Smooth muscle cell of the brain vasculature (primary cell): Measurements from ENCODE around the gene RTKN2.
"Not testable (repeated sequence)": the region's sequence is repeated elsewhere in the genome, so short reads cannot be mapped to it uniquely, and the experiment has no call there.

Experiments
- DNase-seq: peaks from one replicate; pipeline ENCODE4 v3.0.0-alpha.2; 2012; ENCODE audit warnings: low read depth, low spot score

The RTKN2 gene

GRCh38 chr10:62259456-62259855 is 9.2 kb downstream of the RTKN2 start:
- no peak for DNase-seq

GRCh38 chr10:62258926-62259325 is 9.7 kb downstream of the RTKN2 start:
- DNase-seq = no peak

GRCh38 chr10:62253704-62254103 is 14.9 kb downstream of the RTKN2 start:
- no peak for DNase-seq

- DNase-seq = no peak
Observed at GRCh38 chr10:62252051-62252450, 16.6 kb downstream of the RTKN2 start.

GRCh38 chr10:62250594-62251198 is 17.9 kb downstream of the RTKN2 start:
- DNase-seq = no peak

GRCh38 chr10:62249957-62250356 is 18.7 kb downstream of the RTKN2 start:
- no peak for DNase-seq

- no peak for DNase-seq
Observed at GRCh38 chr10:62248465-62248864, 20.2 kb downstream of the RTKN2 start.

GRCh38 chr10:62244785-62245467 is 23.7 kb downstream of the RTKN2 start:
- no peak for DNase-seq

- no peak for DNase-seq
Observed at GRCh38 chr10:62244088-62244487, 24.6 kb downstream of the RTKN2 start.

- DNase-seq = no peak
Observed at GRCh38 chr10:62243647-62243997, 25.0 kb downstream of the RTKN2 start.

GRCh38 chr10:62242965-62243646 is 25.5 kb downstream of the RTKN2 start:
- DNase-seq = peak; percentile 64

GRCh38 chr10:62241521-62241920 is 27.1 kb downstream of the RTKN2 start:
- not testable (repeated sequence) for DNase-seq

- DNase-seq = no peak
Observed at GRCh38 chr10:62239994-62240393, 28.6 kb downstream of the RTKN2 start.

- no peak for DNase-seq
Observed at GRCh38 chr10:62238880-62239279, 29.8 kb downstream of the RTKN2 start.

- no peak for DNase-seq
Observed at GRCh38 chr10:62237966-62238365, 30.7 kb downstream of the RTKN2 start.

GRCh38 chr10:62237506-62237905 is 31.1 kb downstream of the RTKN2 start:
- DNase-seq = no peak

GRCh38 chr10:62234077-62234605 is 34.5 kb downstream of the RTKN2 start:
- no peak for DNase-seq

GRCh38 chr10:62233356-62234076 is 35.1 kb downstream of the RTKN2 start:
- no peak for DNase-seq

GRCh38 chr10:62231805-62232204 is 36.8 kb downstream of the RTKN2 start:
- DNase-seq = no peak

GRCh38 chr10:62231371-62231770 is 37.3 kb downstream of the RTKN2 start:
- DNase-seq = no peak

- DNase-seq = no peak
Observed at GRCh38 chr10:62230344-62231121, 38.1 kb downstream of the RTKN2 start.
